ENCODE data around the gene SCAPER. TPM values are rescaled to one million over a fixed set of nuclear protein-coding genes. Genes with fewer than 3 reads are reported as not detected.

The SCAPER gene
- total RNA-seq, 1 experiment from 2014 or later = 7.4 TPM

- TF ChIP-seq CTCF (conservative IDR thresholded peaks at IDR 0.05) = no peak
- Histone ChIP-seq H3K18ac (ENCODE audit: insufficient read length, low read depth, low read length) (no peak overlapping the region), H3K9me3 (ENCODE audit: control insufficient read depth, low read depth, low read length) (no peaks in the 10 kb centered on the region), H2BK12ac (ENCODE audit: insufficient read length, low read depth, low read length) (no peak overlapping the region), H3K23me2 (ENCODE audit: insufficient read length, low read depth, low read length, poor library complexity, severe bottlenecking) (no peaks in the 10 kb centered on the region), H3K9ac (ENCODE audit: extremely low read depth, insufficient read length, low read length) (no peak overlapping the region), H2BK20ac (ENCODE audit: low read depth, low read length, poor library complexity, severe bottlenecking) (no peak overlapping the region), H3K79me1 (ENCODE audit: insufficient read depth, low read depth, low read length, poor library complexity, severe bottlenecking) (no peaks in the 10 kb centered on the region), H2AFZ (ENCODE audit: low read length) (no peak overlapping the region), H2AK5ac (ENCODE audit: insufficient read length, low read length) (no peak overlapping the region), H4K8ac (replicated peaks; ENCODE audit: insufficient read length, low read depth, low read length) (no peak overlapping the region), H3K4ac (ENCODE audit: low read depth, low read length) (no peak overlapping the region), H3K27me3 (ENCODE audit: insufficient read depth, low read length) (no peaks in the 10 kb centered on the region), H3K4me1 (ENCODE audit: insufficient read depth, low read length) (no peaks in the 10 kb centered on the region), H2BK15ac (ENCODE audit: low read depth, low read length) (no peak overlapping the region), H4K5ac (ENCODE audit: insufficient read length, low read depth, low read length) (no peak overlapping the region), H3K23ac (ENCODE audit: insufficient read length, low read depth, low read length) (no peak overlapping the region), H3K56ac (ENCODE audit: insufficient read length, low read depth, low read length) (no peak overlapping the region), H2BK120ac (ENCODE audit: low read depth, low read length, poor library complexity, severe bottlenecking) (no peak overlapping the region), H3K79me2 (ENCODE audit: insufficient read depth, low read length) (no peaks in the 10 kb centered on the region), H3K14ac (ENCODE audit: insufficient read depth, low read length) (no peak overlapping the region), H2BK5ac (ENCODE audit: insufficient read length, low read length) (no peak overlapping the region), H3T11ph (ENCODE audit: low read length) (no peak overlapping the region), H3K4me2 (ENCODE audit: insufficient read depth, insufficient read length, low read length) (no peak overlapping the region), H3K27ac (ENCODE audit: insufficient read length, low read depth, low read length) (no peak overlapping the region), H4K91ac (ENCODE audit: insufficient read length, low read depth, low read length) (no peak overlapping the region), H4K20me1 (ENCODE audit: control insufficient read depth, insufficient read depth, insufficient read length) (no peaks in the 10 kb centered on the region)
- peaks cover under 1 to 3% of the 10 kb centered on the region in 2 experiments; a peak in 4 of 5 replicates for H3K9me3 Mint-ChIP-seq
- H3K27me3 Mint-ChIP-seq (ENCODE audit: low read depth) = peaks cover 2% of the 10 kb centered on the region; the same call in 1 of the 2 replicates
- no peak overlapping the region for H3K4me3 Mint-ChIP-seq
- H3K4me1 Mint-ChIP-seq = no peaks in the 10 kb centered on the region
- peak overlapping the region in 2 of 3 experiments; percentile 34 to 95; a peak in 2 of 7 replicates for H3K27ac Mint-ChIP-seq
- DNase-seq = no peak
- H3K36me3 Mint-ChIP-seq (ENCODE audit: insufficient read depth in 1 of 3, low read depth in 3 of 3) = no peaks in the 10 kb centered on the region
- no CpG with 5 or more reads among the region's 2 CpGs for WGBS (ENCODE audit: extremely low coverage, insufficient read length, low lambda C conversion rate)
These were observed 486.6 kb downstream of the SCAPER start for GRCh38 chr15:76418352-76419140.

All from H9 (cell line).